ENCODE measurements around the gene CC2D2A.

DNA sequence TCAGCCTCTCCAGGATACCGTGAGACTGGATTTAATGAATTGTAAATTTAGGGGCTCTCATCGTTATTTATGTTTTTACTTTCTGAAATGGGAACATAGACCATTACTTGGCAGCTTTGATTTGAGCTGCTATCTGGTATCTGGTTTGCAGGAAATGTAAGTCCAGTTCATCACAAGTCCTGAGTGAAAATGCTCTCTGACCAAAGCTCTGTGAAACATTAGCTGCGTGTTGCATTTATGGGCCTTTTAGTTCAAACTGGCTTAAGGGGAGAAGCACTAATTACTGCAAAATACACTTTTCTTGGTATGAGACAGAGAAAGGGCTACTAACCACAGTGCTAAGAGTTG, 420 bp downstream of the CC2D2A start:
- no peak for TF ChIP-seq POLR2AphosphoS5 (IDR thresholded peaks at IDR 0.05; ENCODE audit: borderline replicate concordance, low read depth, low read length)
- TF ChIP-seq EZH2 (IDR thresholded peaks at IDR 0.05), result no peak
- no peak for TF ChIP-seq FOXP2 (optimal IDR thresholded peaks at IDR 0.05; ENCODE audit: control extremely low read depth, extremely low read length, insufficient read depth)
